H9 (cell line): ENCODE data around the gene TSPAN32. TPM values are rescaled to one million over a fixed set of nuclear protein-coding genes. Genes with fewer than 3 reads are reported as not detected.

Source experiments
- DNase-seq: peaks from one replicate; pipeline ENCODE4 v3.0.0-alpha.2; 2017
- H2AFZ ChIP-seq: one replicate; pipeline ENCODE4 v1.6.1; 2013; ENCODE audit warnings: mild to moderate bottlenecking, low read length, control low read depth, moderate library complexity
- H2AK5ac ChIP-seq: 2 replicates; pipeline ENCODE4 v1.6.1; 2013; ENCODE audit warnings: low read length, control low read depth, mixed read lengths; ENCODE audit not compliant: insufficient read length
- H2BK120ac ChIP-seq: one replicate; pipeline ENCODE4 v1.6.1; 2013; ENCODE audit warnings: low read depth, mild to moderate bottlenecking, low read length, control low read depth, inconsistent platforms; ENCODE audit not compliant: poor library complexity, severe bottlenecking
- H2BK12ac ChIP-seq: 2 replicates; pipeline ENCODE4 v1.6.1; 2013; ENCODE audit warnings: low read length, control low read depth, mixed read lengths, low read depth; ENCODE audit not compliant: insufficient read length
- H2BK15ac ChIP-seq: 2 replicates; pipeline ENCODE4 v1.6.1; 2013; ENCODE audit warnings: low read depth, low read length, control low read depth
- H2BK20ac ChIP-seq: one replicate; pipeline ENCODE4 v1.6.1; 2013; ENCODE audit warnings: low read depth, mild to moderate bottlenecking, low read length, control low read depth, inconsistent platforms; ENCODE audit not compliant: poor library complexity, severe bottlenecking
- H2BK5ac ChIP-seq: 2 replicates; pipeline ENCODE4 v1.6.1; 2013; ENCODE audit warnings: low read length, control low read depth, mixed read lengths; ENCODE audit not compliant: insufficient read length
- H3K14ac ChIP-seq: 2 replicates; pipeline ENCODE4 v1.6.1; 2013; ENCODE audit warnings: low read length, control low read depth; ENCODE audit not compliant: insufficient read depth
- H3K18ac ChIP-seq: 2 replicates; pipeline ENCODE4 v1.6.1; 2013; ENCODE audit warnings: low read depth, mild to moderate bottlenecking, mixed read lengths, low read length, control low read depth; ENCODE audit not compliant: insufficient read length
- H3K23ac ChIP-seq: 2 replicates; pipeline ENCODE4 v1.6.1; 2013; ENCODE audit warnings: low read length, control low read depth, mixed read lengths, low read depth; ENCODE audit not compliant: insufficient read length
- H3K23me2 ChIP-seq: 2 replicates; pipeline ENCODE4 v1.6.1; 2013; ENCODE audit warnings: low read depth, mild to moderate bottlenecking, mixed read lengths, low read length, control low read depth; ENCODE audit not compliant: insufficient read length, poor library complexity, severe bottlenecking
- H3K27ac ChIP-seq: 2 replicates; pipeline ENCODE4 v1.5.1; 2013; ENCODE audit warnings: low read length, control low read depth, mixed read lengths, low read depth; ENCODE audit not compliant: insufficient read length
- H3K27me3 ChIP-seq: 2 replicates; pipeline ENCODE4 v1.6.1; 2013; ENCODE audit warnings: low read length, control low read depth, inconsistent platforms; ENCODE audit not compliant: insufficient read depth
- H3K4ac ChIP-seq: 2 replicates; pipeline ENCODE4 v1.6.1; 2013; ENCODE audit warnings: low read depth, mild to moderate bottlenecking, control low read depth, inconsistent platforms, low read length, moderate library complexity
- H3K4me1 ChIP-seq: 2 replicates; pipeline ENCODE4 v1.6.1; 2013; ENCODE audit warnings: low read length, control low read depth, inconsistent platforms; ENCODE audit not compliant: insufficient read depth
- H3K4me2 ChIP-seq: 2 replicates; pipeline ENCODE4 v1.6.1; 2013; ENCODE audit warnings: low read length, control low read depth, mixed read lengths; ENCODE audit not compliant: insufficient read length, insufficient read depth
- H3K56ac ChIP-seq: 2 replicates; pipeline ENCODE4 v1.6.1; 2013; ENCODE audit warnings: low read depth, mild to moderate bottlenecking, mixed read lengths, low read length, control low read depth; ENCODE audit not compliant: insufficient read length
- H3K79me1 ChIP-seq: 2 replicates; pipeline ENCODE4 v1.6.1; 2013; ENCODE audit warnings: low read depth, mild to moderate bottlenecking, moderate library complexity, low read length, control low read depth, inconsistent platforms; ENCODE audit not compliant: insufficient read depth, poor library complexity, severe bottlenecking
- H3K79me2 ChIP-seq: 2 replicates; pipeline ENCODE4 v1.6.1; 2013; ENCODE audit warnings: low read length, control low read depth, inconsistent platforms; ENCODE audit not compliant: insufficient read depth
- H3K9ac ChIP-seq: 2 replicates; pipeline ENCODE4 v1.6.1; 2013; ENCODE audit warnings: low read length, control low read depth, mixed read lengths; ENCODE audit not compliant: insufficient read length; ENCODE audit errors: extremely low read depth
- H3K9me3 ChIP-seq: one replicate; pipeline ENCODE4 v1.6.1; 2013; ENCODE audit warnings: low read depth, low read length, inconsistent platforms; ENCODE audit not compliant: control insufficient read depth
- H3T11ph ChIP-seq: one replicate; pipeline ENCODE4 v1.6.1; 2013; ENCODE audit warnings: mild to moderate bottlenecking, low read length, control low read depth, inconsistent platforms
- H4K20me1 ChIP-seq: one replicate; pipeline ENCODE4 v1.6.1; 2013; ENCODE audit not compliant: control insufficient read depth, insufficient read length, insufficient read depth
- H4K5ac ChIP-seq: 2 replicates; pipeline ENCODE4 v1.6.1; 2013; ENCODE audit warnings: low read depth, mild to moderate bottlenecking, mixed read lengths, low read length, control low read depth; ENCODE audit not compliant: insufficient read length
- H4K8ac ChIP-seq: replicated peaks from 2 replicates; pipeline ENCODE4 v1.6.1; 2013; ENCODE audit warnings: low read length, control low read depth, mixed read lengths, low read depth; ENCODE audit not compliant: insufficient read length
- H4K91ac ChIP-seq: 2 replicates; pipeline ENCODE4 v1.6.1; 2013; ENCODE audit warnings: low read depth, mild to moderate bottlenecking, moderate library complexity, mixed read lengths, low read length, control low read depth; ENCODE audit not compliant: insufficient read length
- H3K27ac Mint-ChIP-seq, 3 experiments: 2 replicates in 2 of 3; 3 replicates in 1 of 3; pipeline ENCODE4 v1.8.0; 2020 to 2021; ENCODE audit warnings: mixed read lengths in 3 of 3, mild to moderate bottlenecking in 1 of 3, moderate library complexity in 1 of 3
- H3K27me3 Mint-ChIP-seq: 2 replicates; pipeline ENCODE4 v1.8.0; 2021; ENCODE audit warnings: low read depth, mild to moderate bottlenecking, moderate library complexity, mixed read lengths
- H3K36me3 Mint-ChIP-seq, 3 experiments: 2 replicates in 2 of 3; 3 replicates in 1 of 3; pipeline ENCODE4 v1.8.0; 2020 to 2021; ENCODE audit warnings: low read depth in 3 of 3, mixed read lengths in 3 of 3; ENCODE audit not compliant: insufficient read depth in 1 of 3
- H3K4me1 Mint-ChIP-seq, 2 experiments: 2 replicates each; pipeline ENCODE4 v1.8.0; 2020; ENCODE audit warnings: mixed read lengths in 2 of 2
- H3K4me3 Mint-ChIP-seq, 2 experiments: 2 replicates in 1 of 2; 3 replicates in 1 of 2; pipeline ENCODE4 v1.8.0; 2020 to 2021; ENCODE audit warnings: mild to moderate bottlenecking in 2 of 2, mixed read lengths in 2 of 2, moderate library complexity in 1 of 2
- H3K9me3 Mint-ChIP-seq, 2 experiments: 2 replicates in 1 of 2; 3 replicates in 1 of 2; pipeline ENCODE4 v1.8.0; 2020; ENCODE audit warnings: mild to moderate bottlenecking in 2 of 2, mixed read lengths in 2 of 2, moderate library complexity in 1 of 2
- WGBS: extraction: QIAGEN DNeasy Blood & Tissue Kit; methylation state at CpG from one replicate; pipeline ENCODE4 v1.1.7; 2013; ENCODE audit warnings: missing lambda C conversion rate, low lambda C conversion rate, mixed read lengths; ENCODE audit not compliant: insufficient read length; ENCODE audit errors: extremely low coverage; 5-methylcytosine and 5-hydroxymethylcytosine counted together
- total RNA-seq: library from RNA; stranded (reverse); gene quantifications from 2 replicates; pipeline ENCODE4 v1.2.1, GENCODE V29; 2021
- TF ChIP-seq, protein P1 (sequence below): fragments of 200-600 bp; sonication (generic); conservative IDR thresholded peaks from 3 replicates; pipeline ENCODE4 v1.8.0; 2021; ENCODE audit warnings: antibody characterized with exemption, mild to moderate bottlenecking

The TSPAN32 gene
- total RNA-seq, 1 experiment from 2014 or later: not detected

DNA sequence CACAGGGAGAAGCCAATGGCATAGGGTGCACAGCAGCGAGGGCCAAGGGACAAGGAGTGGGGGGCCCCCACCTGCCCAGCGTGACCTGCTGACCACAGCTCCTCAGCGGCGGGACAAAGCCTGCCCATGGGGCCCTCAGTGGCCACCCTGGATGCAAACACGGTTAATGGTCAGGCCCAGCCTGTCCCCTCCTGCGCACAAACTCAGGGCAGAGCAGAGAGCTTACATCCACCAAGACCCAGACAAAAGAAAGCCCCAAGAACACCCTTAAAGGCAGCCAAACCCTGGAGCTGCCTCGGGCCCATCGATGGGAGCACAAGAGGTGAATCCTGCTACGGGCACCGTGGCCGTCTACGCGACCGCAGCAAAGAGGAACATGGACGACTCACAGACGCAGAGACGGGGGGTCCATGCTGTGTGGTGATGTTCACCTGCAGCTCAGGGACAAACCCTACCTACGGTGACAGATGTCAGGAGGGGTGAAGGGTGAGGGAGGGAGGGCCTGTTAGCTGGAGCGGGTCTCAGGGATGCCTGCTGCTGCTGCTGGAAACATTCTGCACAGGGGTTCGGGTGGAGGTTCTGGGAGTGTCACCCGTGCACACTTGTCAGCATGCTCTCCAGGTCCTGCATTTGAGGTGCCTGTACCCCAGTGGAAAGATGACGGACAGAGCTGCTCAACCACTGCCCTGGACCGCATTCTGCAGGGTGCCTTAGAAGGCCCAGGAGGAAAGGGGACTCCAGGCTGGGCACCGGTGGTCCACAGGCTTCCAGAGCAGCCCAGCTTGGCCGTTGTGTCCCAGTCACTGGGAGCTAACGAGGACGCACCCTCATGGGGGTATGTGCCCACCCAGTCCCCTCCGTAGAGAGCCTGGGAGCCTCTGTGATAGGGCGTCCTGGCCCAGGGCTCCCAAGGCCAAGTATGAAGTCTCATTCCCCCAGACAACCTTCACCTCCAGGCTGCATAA, 43.0 kb upstream of the TSPAN32 start:
- no peak overlapping the region for H3K27ac Mint-ChIP-seq
- TF ChIP-seq, protein P1, sequence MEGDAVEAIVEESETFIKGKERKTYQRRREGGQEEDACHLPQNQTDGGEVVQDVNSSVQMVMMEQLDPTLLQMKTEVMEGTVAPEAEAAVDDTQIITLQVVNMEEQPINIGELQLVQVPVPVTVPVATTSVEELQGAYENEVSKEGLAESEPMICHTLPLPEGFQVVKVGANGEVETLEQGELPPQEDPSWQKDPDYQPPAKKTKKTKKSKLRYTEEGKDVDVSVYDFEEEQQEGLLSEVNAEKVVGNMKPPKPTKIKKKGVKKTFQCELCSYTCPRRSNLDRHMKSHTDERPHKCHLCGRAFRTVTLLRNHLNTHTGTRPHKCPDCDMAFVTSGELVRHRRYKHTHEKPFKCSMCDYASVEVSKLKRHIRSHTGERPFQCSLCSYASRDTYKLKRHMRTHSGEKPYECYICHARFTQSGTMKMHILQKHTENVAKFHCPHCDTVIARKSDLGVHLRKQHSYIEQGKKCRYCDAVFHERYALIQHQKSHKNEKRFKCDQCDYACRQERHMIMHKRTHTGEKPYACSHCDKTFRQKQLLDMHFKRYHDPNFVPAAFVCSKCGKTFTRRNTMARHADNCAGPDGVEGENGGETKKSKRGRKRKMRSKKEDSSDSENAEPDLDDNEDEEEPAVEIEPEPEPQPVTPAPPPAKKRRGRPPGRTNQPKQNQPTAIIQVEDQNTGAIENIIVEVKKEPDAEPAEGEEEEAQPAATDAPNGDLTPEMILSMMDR: no peak
- H3K79me1 ChIP-seq: no peaks in the 10 kb centered on the region
- H3K27me3 ChIP-seq: no peaks in the 10 kb centered on the region
- H3K27ac ChIP-seq: no peak overlapping the region
- H3K79me2 ChIP-seq: no peaks in the 10 kb centered on the region
- H2AK5ac ChIP-seq: no peak overlapping the region
- H3K23ac ChIP-seq: no peak overlapping the region
- no peaks in the 10 kb centered on the region for H3K9me3 ChIP-seq
- H3K4me1 ChIP-seq: no peaks in the 10 kb centered on the region
- no peak overlapping the region for H3T11ph ChIP-seq
- no peaks in the 10 kb centered on the region for H3K23me2 ChIP-seq
- H3K4me1 Mint-ChIP-seq: no peaks in the 10 kb centered on the region
- no peak overlapping the region for H3K4ac ChIP-seq
- no peak overlapping the region for H2BK12ac ChIP-seq
- H3K4me2 ChIP-seq: no peak overlapping the region
- no peak overlapping the region for H4K8ac ChIP-seq
- H3K9ac ChIP-seq: no peak overlapping the region
- no CpG with 5 or more reads among the region's 29 CpGs for WGBS
- H3K36me3 Mint-ChIP-seq: no peaks in the 10 kb centered on the region; a peak in 1 of 7 replicates
- no peak overlapping the region for H2BK5ac ChIP-seq
- H3K4me3 Mint-ChIP-seq: no peak overlapping the region; a peak in 1 of 5 replicates
- no peak overlapping the region for H3K14ac ChIP-seq
- peaks cover 48% of the 10 kb centered on the region for H3K27me3 Mint-ChIP-seq
- peaks cover 2% of the 10 kb centered on the region for H4K20me1 ChIP-seq
- peak; percentile 15 for DNase-seq
- no peak overlapping the region for H3K18ac ChIP-seq
- no peak overlapping the region for H4K5ac ChIP-seq
- H2BK20ac ChIP-seq: no peak overlapping the region
- H2BK15ac ChIP-seq: no peak overlapping the region
- no peak overlapping the region for H2BK120ac ChIP-seq
- no peak overlapping the region for H2AFZ ChIP-seq
- no peak overlapping the region for H3K56ac ChIP-seq
- H3K9me3 Mint-ChIP-seq: peaks cover 0 to 7% of the 10 kb centered on the region in 2 experiments; a peak in 2 of 5 replicates
- H4K91ac ChIP-seq: no peak overlapping the region
